SK-N-SH treated with all-trans-retinoic acid at 6 μM for 48 hours (cell line): Measurements from ENCODE around the gene TNK1.
A peak's percentile ranks its signal among the peaks of the same experiment; 100 is the strongest.

ENCODE experiments used
- ATAC-seq: fragments of 200-7000 bp; cut with Tn5 transposase; 3 replicates; pipeline ENCODE4 v1.9.1; 2020; ENCODE audit warnings: mild to moderate bottlenecking, moderate library complexity
- ARNTL ChIP-seq: fragments of 450-650 bp; formaldehyde crosslinking; IDR thresholded peaks from 2 replicates; pipeline ENCODE4 v1.5.0; 2020; ENCODE audit warnings: low read depth, mild to moderate bottlenecking, moderate library complexity, borderline replicate concordance
- BACH2 ChIP-seq: fragments of 250-450 bp; sonication (Bioruptor Pico); IDR thresholded peaks from 2 replicates; pipeline ENCODE4 v1.9.0; 2021; ENCODE audit warnings: mild to moderate bottlenecking, borderline replicate concordance
- ISL1 ChIP-seq: fragments of 250-450 bp; sonication (Bioruptor Pico); IDR thresholded peaks from 2 replicates; pipeline ENCODE4 v2.1.2; 2022; ENCODE audit warnings: mild to moderate bottlenecking, moderate library complexity
- OSR1 ChIP-seq: fragments of 250-450 bp; sonication (Bioruptor Pico); IDR thresholded peaks from 2 replicates; pipeline ENCODE4 v1.8.0; 2022; ENCODE audit warnings: moderate library complexity, mild to moderate bottlenecking, inconsistent platforms
- RARB ChIP-seq: fragments of 250-450 bp; sonication (Bioruptor Pico); IDR thresholded peaks from 2 replicates; pipeline ENCODE4 v1.8.0; 2021; ENCODE audit warnings: mild to moderate bottlenecking, moderate library complexity
- TCF4 ChIP-seq: fragments of 250-450 bp; sonication (Bioruptor Pico); IDR thresholded peaks from 2 replicates; pipeline ENCODE4 v1.8.0; 2021; ENCODE audit warnings: mild to moderate bottlenecking, moderate library complexity, borderline replicate concordance
- TOX ChIP-seq: fragments of 250-450 bp; sonication (Bioruptor Pico); IDR thresholded peaks from 2 replicates; pipeline ENCODE4 v1.8.0; 2021; ENCODE audit warnings: mild to moderate bottlenecking, moderate library complexity, borderline replicate concordance
- ZFP3 ChIP-seq: fragments of 250-450 bp; sonication (Bioruptor Pico); IDR thresholded peaks from 2 replicates; pipeline ENCODE4 v1.5.0; 2020; ENCODE audit warnings: mild to moderate bottlenecking, moderate library complexity
- ZNF565 ChIP-seq: fragments of 450-650 bp; formaldehyde crosslinking; conservative IDR thresholded peaks from 2 replicates; pipeline ENCODE4 v1.5.0; 2020; ENCODE audit warnings: low read depth, mild to moderate bottlenecking, moderate library complexity
- ZNF70 ChIP-seq: fragments of 450-650 bp; formaldehyde crosslinking; IDR thresholded peaks from 2 replicates; pipeline ENCODE4 v1.5.0; 2020; ENCODE audit warnings: mild to moderate bottlenecking, moderate library complexity
- ZNF8 ChIP-seq: fragments of 450-650 bp; formaldehyde crosslinking; IDR thresholded peaks from 2 replicates; pipeline ENCODE4 v1.5.0; 2020; ENCODE audit warnings: mild to moderate bottlenecking, moderate library complexity
- TF ChIP-seq, protein P1 (sequence below): fragments of 250-450 bp; sonication (Bioruptor Pico); IDR thresholded peaks from 2 replicates; pipeline ENCODE4 v1.8.0; 2021; ENCODE audit warnings: low read depth, mild to moderate bottlenecking, moderate library complexity, borderline replicate concordance
- TF ChIP-seq, protein P2 (sequence below): fragments of 250-450 bp; sonication (Bioruptor Pico); IDR thresholded peaks from 2 replicates; pipeline ENCODE4 v1.8.0; 2020; ENCODE audit warnings: mild to moderate bottlenecking, moderate library complexity, borderline replicate concordance
- TF ChIP-seq, protein P3 (sequence below): fragments of 250-450 bp; sonication (Bioruptor Pico); IDR thresholded peaks from 2 replicates; pipeline ENCODE4 v1.5.1; 2020; ENCODE audit warnings: low read depth, mild to moderate bottlenecking, moderate library complexity
- TF ChIP-seq, protein P4 (sequence below): fragments of 250-450 bp; sonication (Bioruptor Pico); IDR thresholded peaks from 2 replicates; pipeline ENCODE4 v1.5.0; 2020; ENCODE audit warnings: mild to moderate bottlenecking, moderate library complexity
- TF ChIP-seq, protein P5 (sequence below): fragments of 250-450 bp; sonication (Bioruptor Pico); IDR thresholded peaks from 2 replicates; pipeline ENCODE4 v1.5.1; 2021; ENCODE audit warnings: mild to moderate bottlenecking, moderate library complexity

Gene TNK1

DNA sequence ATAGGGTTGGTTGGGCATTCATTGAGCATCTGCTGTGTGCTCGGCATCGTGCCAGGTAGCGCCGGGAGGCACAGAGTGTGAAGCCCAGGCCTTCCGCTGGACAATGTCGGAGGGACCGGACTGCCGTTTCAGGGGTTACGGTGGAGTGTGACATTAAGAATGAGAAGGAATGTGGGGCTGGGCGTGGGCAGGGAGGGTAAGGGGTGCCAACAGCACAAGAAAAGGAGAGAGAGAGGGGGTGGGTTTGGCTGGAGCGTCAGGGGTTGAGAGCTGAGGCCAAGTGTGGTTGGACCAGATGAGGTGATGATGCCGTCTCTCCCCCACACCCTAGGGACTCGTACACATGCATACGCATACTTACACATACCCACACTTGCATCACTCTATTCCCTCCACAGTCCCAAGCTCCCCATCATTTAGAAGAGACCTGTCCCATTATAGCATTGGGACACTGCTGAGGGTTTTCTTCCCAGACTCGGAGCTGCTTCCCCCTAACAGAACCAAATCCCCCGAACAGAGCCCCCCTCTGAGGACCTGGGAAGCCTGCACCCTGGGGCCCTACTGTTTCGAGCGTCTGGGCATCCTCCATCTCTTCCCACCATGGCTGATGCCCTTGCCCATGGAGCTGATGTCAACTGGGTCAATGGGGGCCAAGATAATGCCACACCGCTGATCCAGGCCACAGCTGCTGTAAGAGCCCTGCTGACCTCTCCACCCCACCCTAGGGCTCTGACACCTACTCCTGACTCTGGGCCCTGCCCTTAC, 32.2 kb upstream of the TNK1 start:
- TF ChIP-seq, protein P1, sequence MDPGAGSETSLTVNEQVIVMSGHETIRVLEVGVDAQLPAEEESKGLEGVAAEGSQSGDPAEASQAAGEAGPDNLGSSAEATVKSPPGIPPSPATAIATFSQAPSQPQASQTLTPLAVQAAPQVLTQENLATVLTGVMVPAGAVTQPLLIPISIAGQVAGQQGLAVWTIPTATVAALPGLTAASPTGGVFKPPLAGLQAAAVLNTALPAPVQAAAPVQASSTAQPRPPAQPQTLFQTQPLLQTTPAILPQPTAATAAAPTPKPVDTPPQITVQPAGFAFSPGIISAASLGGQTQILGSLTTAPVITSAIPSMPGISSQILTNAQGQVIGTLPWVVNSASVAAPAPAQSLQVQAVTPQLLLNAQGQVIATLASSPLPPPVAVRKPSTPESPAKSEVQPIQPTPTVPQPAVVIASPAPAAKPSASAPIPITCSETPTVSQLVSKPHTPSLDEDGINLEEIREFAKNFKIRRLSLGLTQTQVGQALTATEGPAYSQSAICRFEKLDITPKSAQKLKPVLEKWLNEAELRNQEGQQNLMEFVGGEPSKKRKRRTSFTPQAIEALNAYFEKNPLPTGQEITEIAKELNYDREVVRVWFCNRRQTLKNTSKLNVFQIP (CRISPR knock-in tag): no peak
- no peak for TF ChIP-seq ZNF70 (CRISPR knock-in tag)
- ATAC-seq: no peak

DNA sequence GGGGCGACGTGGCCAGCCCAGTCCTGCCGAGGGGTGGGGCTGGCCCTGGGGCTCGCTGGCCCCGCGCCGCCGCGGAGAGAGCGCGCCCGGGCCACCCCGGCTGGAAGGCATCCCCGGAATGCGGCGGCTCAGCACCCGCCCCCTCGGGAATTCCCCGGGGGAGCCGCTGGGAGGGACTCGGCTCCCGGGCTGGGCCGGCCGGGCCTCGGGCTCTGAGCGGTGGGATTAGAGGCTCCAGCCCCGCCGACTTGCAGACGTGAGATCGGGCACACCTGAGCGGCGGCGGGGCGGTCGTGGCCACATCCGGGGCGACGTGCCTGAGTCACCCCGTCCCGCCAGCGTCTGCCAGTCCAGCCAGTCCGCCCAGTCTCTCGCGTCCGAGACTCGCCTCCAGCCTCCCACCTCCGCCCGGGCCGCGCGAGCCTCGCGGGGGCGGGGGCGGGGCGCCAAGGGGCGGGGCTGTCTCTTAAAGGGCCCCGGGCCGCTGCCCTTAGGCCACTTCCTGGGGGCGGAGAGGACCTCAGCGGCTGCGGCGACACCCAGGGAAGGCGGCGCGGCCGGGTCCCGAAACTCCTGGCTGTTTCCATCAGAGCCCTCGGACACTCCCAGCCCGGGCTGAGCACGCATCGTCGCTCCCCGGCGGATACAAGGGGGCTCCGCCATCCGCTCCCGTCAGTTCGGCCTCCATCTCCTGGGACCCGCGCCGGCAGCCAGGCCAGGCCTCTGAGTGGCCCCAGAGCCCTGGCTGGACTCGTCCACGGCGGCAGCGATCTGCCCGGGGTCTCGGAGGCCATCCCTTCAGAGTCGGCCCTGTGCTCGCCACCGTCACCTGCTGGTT, 29.0 kb upstream of the TNK1 start, which contains the start of gene KCTD11:
KCTD11 (plus strand) TSS at position 498 of the 838 bp plus-strand sequence.
- no peak for TF ChIP-seq OSR1 (CRISPR knock-in tag)
- TF ChIP-seq, protein P2, sequence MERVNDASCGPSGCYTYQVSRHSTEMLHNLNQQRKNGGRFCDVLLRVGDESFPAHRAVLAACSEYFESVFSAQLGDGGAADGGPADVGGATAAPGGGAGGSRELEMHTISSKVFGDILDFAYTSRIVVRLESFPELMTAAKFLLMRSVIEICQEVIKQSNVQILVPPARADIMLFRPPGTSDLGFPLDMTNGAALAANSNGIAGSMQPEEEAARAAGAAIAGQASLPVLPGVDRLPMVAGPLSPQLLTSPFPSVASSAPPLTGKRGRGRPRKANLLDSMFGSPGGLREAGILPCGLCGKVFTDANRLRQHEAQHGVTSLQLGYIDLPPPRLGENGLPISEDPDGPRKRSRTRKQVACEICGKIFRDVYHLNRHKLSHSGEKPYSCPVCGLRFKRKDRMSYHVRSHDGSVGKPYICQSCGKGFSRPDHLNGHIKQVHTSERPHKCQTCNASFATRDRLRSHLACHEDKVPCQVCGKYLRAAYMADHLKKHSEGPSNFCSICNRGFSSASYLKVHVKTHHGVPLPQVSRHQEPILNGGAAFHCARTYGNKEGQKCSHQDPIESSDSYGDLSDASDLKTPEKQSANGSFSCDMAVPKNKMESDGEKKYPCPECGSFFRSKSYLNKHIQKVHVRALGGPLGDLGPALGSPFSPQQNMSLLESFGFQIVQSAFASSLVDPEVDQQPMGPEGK (CRISPR knock-in tag): no peak
- TF ChIP-seq ZNF70 (CRISPR knock-in tag): no peak
- TF ChIP-seq, protein P3, sequence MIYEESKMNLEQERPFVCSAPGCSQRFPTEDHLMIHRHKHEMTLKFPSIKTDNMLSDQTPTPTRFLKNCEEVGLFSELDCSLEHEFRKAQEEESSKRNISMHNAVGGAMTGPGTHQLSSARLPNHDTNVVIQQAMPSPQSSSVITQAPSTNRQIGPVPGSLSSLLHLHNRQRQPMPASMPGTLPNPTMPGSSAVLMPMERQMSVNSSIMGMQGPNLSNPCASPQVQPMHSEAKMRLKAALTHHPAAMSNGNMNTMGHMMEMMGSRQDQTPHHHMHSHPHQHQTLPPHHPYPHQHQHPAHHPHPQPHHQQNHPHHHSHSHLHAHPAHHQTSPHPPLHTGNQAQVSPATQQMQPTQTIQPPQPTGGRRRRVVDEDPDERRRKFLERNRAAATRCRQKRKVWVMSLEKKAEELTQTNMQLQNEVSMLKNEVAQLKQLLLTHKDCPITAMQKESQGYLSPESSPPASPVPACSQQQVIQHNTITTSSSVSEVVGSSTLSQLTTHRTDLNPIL (CRISPR knock-in tag): no peak
- no peak for TF ChIP-seq TCF4 (CRISPR knock-in tag)
- TF ChIP-seq ZNF8: no peak
- TF ChIP-seq ZFP3: 0 out of 2 replicates have a peak, but pooled peaks have one; percentile 45
- no peak for TF ChIP-seq RARB (CRISPR knock-in tag)
- no peak for TF ChIP-seq TOX
- ATAC-seq: peak; percentile 73

DNA sequence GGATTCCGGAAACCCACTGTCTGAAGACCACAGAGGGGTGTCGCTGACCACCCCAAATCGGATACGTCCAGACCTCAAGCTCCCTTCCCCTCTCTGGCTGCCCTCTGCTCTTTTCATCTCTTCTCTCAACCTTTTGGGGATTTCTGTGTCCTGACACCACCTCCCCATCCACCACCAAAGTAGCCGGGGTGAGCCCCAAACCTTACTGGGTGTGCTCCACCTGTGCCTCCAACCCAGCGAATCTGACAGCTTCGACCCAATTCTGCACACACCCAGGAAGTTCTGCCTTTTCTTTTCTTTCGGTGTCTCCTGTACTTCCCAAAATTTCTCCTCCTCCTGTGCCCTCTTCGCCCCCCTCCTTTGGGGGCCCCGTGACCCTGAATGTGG, 28.4 kb upstream of the TNK1 start:
- TF ChIP-seq, protein P4, sequence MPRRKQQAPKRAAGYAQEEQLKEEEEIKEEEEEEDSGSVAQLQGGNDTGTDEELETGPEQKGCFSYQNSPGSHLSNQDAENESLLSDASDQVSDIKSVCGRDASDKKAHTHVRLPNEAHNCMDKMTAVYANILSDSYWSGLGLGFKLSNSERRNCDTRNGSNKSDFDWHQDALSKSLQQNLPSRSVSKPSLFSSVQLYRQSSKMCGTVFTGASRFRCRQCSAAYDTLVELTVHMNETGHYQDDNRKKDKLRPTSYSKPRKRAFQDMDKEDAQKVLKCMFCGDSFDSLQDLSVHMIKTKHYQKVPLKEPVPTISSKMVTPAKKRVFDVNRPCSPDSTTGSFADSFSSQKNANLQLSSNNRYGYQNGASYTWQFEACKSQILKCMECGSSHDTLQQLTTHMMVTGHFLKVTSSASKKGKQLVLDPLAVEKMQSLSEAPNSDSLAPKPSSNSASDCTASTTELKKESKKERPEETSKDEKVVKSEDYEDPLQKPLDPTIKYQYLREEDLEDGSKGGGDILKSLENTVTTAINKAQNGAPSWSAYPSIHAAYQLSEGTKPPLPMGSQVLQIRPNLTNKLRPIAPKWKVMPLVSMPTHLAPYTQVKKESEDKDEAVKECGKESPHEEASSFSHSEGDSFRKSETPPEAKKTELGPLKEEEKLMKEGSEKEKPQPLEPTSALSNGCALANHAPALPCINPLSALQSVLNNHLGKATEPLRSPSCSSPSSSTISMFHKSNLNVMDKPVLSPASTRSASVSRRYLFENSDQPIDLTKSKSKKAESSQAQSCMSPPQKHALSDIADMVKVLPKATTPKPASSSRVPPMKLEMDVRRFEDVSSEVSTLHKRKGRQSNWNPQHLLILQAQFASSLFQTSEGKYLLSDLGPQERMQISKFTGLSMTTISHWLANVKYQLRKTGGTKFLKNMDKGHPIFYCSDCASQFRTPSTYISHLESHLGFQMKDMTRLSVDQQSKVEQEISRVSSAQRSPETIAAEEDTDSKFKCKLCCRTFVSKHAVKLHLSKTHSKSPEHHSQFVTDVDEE (CRISPR knock-in tag): no peak
- TF ChIP-seq ARNTL (CRISPR knock-in tag) (no peak), TCF4 (CRISPR knock-in tag) (no peak), ZNF565 (CRISPR knock-in tag) (no peak), BACH2 (CRISPR knock-in tag) (no peak), ISL1 (no peak), RARB (CRISPR knock-in tag) (no peak), TOX (no peak)
- TF ChIP-seq, protein P2 (CRISPR knock-in tag): no peak
- TF ChIP-seq, protein P5, sequence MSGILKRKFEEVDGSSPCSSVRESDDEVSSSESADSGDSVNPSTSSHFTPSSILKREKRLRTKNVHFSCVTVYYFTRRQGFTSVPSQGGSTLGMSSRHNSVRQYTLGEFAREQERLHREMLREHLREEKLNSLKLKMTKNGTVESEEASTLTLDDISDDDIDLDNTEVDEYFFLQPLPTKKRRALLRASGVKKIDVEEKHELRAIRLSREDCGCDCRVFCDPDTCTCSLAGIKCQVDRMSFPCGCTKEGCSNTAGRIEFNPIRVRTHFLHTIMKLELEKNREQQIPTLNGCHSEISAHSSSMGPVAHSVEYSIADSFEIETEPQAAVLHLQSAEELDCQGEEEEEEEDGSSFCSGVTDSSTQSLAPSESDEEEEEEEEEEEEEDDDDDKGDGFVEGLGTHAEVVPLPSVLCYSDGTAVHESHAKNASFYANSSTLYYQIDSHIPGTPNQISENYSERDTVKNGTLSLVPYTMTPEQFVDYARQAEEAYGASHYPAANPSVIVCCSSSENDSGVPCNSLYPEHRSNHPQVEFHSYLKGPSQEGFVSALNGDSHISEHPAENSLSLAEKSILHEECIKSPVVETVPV (CRISPR knock-in tag): no peak
- TF ChIP-seq, all 23 proteins: peak for 0
- ATAC-seq: no peak
